ENCODE results near the gene ITSN1. TPM values are rescaled to one million over a fixed set of nuclear protein-coding genes. Genes with fewer than 3 reads are reported as not detected.
"Not testable (repeated sequence)": the region's sequence is repeated elsewhere in the genome, so short reads cannot be mapped to it uniquely, and the experiment has no call there.

Gene ITSN1
- total RNA-seq, 1 donor from 2014 or later: 57.3 TPM

DNA sequence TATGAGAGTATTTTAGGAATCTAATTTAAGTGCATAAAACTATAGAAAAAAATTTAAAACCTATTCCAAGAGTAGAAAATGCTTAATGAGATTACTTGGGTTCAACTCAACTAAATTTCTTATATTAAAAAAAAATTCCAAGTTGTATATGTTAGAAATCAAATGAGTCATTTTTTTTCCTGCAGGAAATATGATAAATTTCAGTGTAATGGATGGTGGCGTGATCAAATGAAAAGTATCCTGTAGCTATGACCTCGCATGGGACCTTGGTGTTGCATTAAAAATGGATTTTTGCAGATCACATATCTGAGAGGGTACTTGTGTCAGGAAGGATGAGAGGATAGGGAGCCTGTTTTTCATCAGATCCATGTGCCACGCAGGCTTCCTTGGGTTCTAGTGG is 255.4 kb downstream of the ITSN1 start:
- DNase-seq: peak; percentile 35

DNA sequence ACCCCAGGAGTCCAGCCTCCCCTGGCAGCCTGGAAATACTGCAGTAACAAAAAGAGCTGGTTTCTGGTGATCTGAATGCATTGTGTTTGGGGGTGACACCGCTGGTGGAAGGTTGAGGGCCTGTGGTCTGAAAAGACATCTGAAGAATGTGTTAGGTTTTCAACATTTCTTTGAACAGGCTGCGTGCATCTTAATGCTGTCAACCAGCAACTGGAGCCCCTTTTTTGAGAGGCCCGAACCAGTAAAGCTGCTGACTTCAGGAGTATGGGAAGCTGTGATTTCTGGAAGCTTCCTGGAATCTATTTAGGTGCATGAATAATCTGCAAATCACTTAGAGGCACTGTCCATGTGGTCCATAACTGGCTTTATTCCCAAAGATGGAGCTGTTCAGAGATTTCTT is 256.3 kb downstream of the ITSN1 start:
- DNase-seq: no peak

- DNase-seq: no peak
These were observed 256.9 kb downstream of the ITSN1 start for GRCh38 chr21:33899199-33899598.

DNA sequence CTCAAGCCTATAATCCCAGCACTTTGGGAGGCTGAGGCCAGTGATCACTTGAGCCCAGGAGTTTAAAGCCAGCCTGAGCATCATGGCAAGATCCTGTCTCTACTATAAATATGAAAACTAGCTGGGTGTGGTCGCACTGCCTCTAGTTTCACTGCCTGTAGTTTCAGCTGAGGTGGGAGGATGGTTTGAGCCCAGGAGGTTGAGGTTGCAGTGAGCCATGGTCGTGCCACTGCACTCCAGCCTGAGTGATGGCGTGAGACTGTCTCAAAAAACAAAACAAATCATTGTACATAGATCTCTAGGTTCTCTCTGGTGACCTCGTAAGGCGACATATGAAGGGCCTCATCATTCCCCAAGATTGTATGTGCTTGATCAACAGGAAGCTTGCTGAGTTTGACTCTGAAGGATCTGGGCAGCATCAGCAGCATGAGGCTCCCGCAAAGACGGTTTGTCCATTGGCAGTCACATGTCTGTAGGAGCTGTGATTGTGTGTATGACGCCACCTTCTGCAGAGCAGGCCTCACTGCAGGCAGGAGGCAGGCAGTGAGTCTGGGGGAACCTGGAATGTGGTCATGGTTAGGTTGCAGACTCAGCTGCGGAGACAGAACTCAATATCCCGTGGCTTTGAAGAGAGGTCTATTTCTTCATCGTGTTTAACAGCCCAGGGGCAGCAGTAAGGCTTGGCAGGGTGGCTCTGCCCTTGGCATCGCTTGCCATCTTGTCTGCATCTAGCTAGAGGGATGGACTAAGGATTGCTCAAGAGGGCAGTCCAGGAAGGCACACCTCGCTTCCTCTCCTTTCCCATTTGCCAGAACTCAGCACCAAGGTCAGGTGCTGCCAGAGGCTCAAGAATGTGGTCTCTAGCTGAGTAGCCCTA is 259.3 kb downstream of the ITSN1 start:
- DNase-seq: peak; percentile 78

GRCh38 chr21:33902349-33902748 is 260.0 kb downstream of the ITSN1 start:
- DNase-seq: no peak

DNA sequence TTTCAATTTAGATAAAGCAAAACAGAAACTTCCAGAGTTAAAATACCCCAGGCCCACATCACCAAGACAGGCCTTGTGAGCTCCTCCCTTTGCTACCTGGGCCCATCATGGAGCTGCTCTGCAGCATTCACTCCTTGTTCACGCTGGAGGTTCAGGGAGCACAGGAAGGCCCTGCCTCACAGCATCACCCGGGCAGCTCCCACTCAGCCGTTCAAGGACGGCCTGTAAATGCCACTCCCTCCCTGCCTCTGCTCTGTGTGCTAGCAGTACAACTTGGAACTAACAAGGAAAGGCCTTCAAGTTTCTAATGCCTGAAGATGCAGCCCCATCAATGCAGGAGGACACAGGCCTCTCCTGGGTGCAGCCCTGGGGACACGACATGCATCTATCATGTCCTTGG is 261.7 kb downstream of the ITSN1 start:
- no peak for DNase-seq

DNA sequence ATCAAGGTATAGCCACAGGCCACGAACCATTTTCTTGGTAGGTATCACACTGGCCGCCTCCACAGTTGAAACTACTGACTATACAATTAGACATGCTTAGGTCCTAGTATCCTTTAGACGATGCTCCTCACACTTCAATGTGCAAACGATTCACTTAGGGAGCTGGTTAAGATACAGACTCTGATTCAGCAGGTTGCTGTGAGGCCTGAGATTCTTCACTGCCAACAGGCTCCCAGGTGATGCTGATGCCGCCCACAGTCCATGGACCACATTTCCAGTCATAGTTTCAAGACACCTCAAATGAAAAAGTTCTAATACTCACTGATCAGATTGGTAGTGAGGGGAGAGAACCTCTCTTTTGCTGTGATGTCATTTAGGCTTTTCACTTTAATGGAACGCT is 266.5 kb downstream of the ITSN1 start:
- DNase-seq: no peak

- DNase-seq: no peak
These were observed 267.5 kb downstream of the ITSN1 start for GRCh38 chr21:33909756-33910155.

DNA sequence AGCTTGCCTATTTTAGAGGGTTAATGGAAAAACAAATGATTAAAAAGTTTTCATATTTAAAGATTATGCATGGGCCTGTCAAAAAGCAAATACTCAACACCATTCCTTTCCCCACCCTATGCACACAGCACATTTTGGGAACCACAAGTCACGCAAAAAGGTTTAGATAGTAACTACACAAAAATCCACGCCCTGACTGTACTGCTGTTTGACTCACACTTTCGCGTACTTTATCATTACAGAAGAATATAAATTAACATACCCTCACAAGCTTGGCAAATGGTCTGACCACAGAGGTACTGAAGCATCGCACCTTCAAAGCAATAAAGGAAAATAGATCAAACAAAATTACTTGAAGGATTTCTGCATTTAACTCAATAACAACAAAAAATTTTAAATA is 271.9 kb downstream of the ITSN1 start:
- DNase-seq: no peak

GRCh38 chr21:33915368-33916199 is 273.3 kb downstream of the ITSN1 start, which contains the start of gene ATP5PO:
Gene ATP5PO, minus strand, starts transcription at chr21:33915804. Its CDS starts 41 bp downstream, at chr21:33915763.
- DNase-seq: peak; percentile 99

GRCh38 chr21:33916200-33916567 is 273.9 kb downstream of the ITSN1 start:
- no peak for DNase-seq

DNA sequence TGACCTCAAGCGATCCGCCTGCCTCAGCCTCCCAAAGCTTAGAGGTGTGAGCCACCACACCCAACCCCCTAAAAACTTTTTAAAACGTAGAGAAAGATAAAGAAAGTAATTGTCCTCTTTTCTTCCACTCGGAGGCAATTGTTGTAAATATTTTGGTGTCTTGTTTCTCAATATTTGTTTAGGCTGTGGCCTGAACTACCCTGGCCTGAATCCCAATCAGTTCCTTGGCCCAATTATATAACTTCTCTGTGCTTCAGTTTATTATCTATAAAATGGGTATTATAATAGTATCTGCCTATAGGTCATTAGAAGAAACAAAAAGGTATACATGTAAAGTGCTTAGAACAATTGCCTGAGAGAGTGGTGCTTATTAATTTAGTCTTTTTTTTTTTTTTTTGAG is 275.1 kb downstream of the ITSN1 start:
- DNase-seq: no peak

DNA sequence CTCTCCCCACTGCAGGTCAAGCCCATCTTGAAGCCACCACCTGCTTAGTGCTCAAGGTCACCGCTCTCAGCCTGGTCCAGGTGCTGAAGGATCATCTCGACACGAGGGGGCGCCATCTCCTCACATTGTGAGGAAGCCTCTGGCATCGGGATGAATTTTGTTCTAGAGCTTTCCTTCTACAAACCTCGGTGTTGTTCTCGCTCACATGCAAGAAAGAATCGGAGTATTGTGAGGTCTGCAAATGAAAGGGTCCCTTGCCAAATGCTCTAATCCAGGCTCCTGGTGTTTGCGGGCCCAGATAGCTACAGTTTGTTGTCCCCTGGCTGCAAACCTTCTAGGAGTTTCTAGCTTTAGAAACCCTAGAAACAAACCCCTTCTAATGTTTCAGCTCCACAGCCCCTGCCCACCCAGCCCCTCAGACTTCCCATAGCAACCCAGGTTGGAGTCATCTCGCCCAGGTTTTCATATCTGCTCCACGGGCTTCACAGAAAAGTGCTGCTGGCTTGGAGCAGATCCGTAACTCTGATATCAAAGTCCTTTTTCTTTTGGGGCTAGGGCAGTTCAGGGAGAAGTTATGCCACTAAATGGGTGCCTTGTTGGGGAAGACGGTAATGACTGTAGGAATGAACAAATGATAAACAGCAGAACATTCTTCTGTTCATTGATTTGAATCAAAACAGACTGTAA is 281.9 kb downstream of the ITSN1 start:
- peak; percentile 89 for DNase-seq

DNA sequence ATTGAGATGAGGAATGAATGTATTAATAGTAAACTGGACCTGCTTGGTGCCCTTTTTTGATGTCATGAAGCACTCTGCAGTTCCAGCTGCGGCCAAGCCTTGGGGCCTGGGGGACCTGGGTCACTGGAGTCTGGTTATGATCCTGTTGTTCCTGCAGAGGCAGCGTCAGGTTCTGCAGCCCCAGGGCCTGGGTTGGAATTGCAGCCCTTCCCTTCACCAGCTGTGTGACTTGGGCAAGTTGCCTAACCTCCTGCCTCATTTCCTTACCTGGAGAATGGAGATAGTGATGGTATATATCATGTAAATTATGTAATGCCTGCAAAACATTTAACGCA is 282.4 kb downstream of the ITSN1 start:
- peak; percentile 34 for DNase-seq

DNA sequence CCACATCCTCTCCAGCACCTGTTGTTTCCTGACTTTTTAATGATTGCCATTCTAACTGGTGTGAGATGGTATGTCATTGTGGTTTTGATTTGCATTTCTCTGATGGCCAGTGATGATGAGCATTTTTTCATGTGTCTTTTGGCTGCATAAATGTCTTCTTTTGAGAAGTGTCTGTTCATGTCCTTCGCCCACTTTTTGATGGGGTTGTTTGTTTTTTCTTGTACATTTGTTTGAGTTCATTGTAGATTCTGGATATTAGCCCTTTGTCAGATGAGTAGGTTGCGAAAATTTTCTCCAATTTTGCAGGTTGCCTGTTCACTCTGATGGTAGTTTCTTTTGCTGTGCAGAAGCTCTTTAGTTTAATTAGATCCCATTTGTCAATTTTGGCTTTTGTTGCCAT is 283.9 kb downstream of the ITSN1 start:
- DNase-seq: not testable (repeated sequence)

GRCh38 chr21:33931052-33931798 is 288.9 kb downstream of the ITSN1 start:
- not testable (repeated sequence) for DNase-seq

DNA sequence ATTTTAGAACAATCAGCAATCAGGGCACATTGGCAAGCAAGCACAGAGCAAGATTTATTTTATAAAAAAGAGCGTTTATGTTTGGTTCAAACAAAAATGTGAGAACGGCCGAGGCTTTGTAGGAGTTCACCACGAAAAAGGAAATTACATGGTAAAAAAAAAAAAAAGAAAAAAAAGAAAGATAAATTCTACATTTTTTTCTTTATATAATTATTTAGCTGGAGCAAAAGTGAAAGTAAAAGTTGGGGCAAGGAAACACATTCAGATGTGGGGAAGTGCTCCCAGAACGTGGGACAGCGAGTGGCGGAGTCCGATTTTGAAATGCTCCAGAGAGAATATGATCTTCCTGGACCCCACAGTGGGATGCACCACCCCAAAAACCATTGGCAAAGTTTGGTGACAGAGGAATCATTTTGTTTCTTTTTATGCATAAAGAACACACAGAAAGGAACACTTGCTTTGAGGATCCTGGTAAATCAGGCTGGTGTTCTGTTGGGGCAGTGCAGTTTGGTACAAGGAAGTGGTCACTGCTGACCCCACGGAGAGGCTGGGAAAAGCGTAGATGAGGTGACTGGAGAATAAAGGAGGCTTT is 289.6 kb downstream of the ITSN1 start:
- peak; percentile 34 for DNase-seq

DNA sequence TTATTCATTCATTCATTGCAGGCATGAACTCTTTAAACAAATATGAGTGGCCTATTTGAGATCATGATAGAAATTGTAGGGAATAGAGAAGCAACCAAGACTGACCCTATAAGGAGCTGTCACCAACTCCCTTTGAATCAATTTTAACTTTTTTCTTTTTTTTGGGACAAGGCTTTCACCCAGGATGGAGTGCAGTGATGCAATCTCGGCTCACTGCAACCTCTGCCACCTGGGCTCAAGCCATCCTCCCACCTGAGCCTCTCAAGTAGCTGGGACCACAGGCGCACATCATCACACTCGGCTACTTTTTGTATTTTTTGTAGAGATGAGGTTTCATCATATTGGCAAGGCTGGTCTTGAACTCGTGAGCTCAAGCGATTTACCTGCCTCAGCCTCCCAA is 290.4 kb downstream of the ITSN1 start:
- no peak for DNase-seq

- DNase-seq: no peak
These were observed 294.2 kb downstream of the ITSN1 start for GRCh38 chr21:33936301-33937038.

DNA sequence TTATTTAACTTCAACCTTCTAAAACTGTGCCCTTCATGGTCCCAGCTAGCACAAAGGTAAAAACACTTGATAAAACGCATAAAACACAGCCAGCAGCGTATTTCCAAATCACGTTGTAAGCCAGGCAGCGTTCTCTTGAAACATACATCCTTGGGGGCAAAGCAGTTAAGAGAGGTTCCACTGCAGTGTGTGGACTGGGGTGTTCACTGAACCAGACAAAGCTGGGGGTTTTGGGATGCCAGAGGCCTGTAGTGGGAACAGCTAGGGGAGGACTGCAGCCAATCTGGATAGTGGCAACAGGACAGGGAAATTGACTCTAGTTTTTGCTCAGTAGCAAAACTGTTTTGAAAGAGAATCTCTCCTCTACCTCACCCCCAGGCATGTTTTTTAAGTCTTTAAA is 294.8 kb downstream of the ITSN1 start:
- DNase-seq: no peak

- DNase-seq: no peak
These were observed 295.6 kb downstream of the ITSN1 start for GRCh38 chr21:33937931-33938339.

Measured in dermis blood vessel endothelial cell (primary cell).